Measurements from ENCODE around the gene MYH9.
A peak's percentile ranks its signal among the peaks of the same experiment; 100 is the strongest.

Gene MYH9

GRCh38 chr22:36344106-36344827, 43.5 kb downstream of the MYH9 start:
- DNase-seq, result no peak

GRCh38 chr22:36343720-36344105, 44.1 kb downstream of the MYH9 start:
- DNase-seq, result no peak

- no peak for DNase-seq
These were observed 44.6 kb downstream of the MYH9 start for GRCh38 chr22:36343070-36343719.

- no peak for DNase-seq
These were observed 46.1 kb downstream of the MYH9 start for GRCh38 chr22:36341640-36342041.

GRCh38 chr22:36340621-36341020, 47.1 kb downstream of the MYH9 start:
- no peak for DNase-seq

- DNase-seq, result no peak
These were observed 48.3 kb downstream of the MYH9 start for GRCh38 chr22:36339171-36340065.

GRCh38 chr22:36337365-36338130, 50.2 kb downstream of the MYH9 start:
- no peak for DNase-seq

GRCh38 chr22:36336246-36337182, 51.3 kb downstream of the MYH9 start:
- no peak for DNase-seq

GRCh38 chr22:36335621-36336020, 52.1 kb downstream of the MYH9 start:
- no peak for DNase-seq

- DNase-seq, result no peak
These were observed 52.8 kb downstream of the MYH9 start for GRCh38 chr22:36334821-36335603.

GRCh38 chr22:36334081-36334820, 53.5 kb downstream of the MYH9 start:
- DNase-seq, result no peak

GRCh38 chr22:36333644-36334043, 54.1 kb downstream of the MYH9 start:
- no peak for DNase-seq

- no peak for DNase-seq
These were observed 55.0 kb downstream of the MYH9 start for GRCh38 chr22:36332623-36333332.

- DNase-seq, result peak; percentile 36
These were observed 55.7 kb downstream of the MYH9 start for GRCh38 chr22:36331912-36332622.

- DNase-seq, result peak; percentile 66
These were observed 56.4 kb downstream of the MYH9 start for GRCh38 chr22:36331306-36331911.

GRCh38 chr22:36330655-36331305, 57.0 kb downstream of the MYH9 start:
- no peak for DNase-seq

GRCh38 chr22:36330127-36330526, 57.6 kb downstream of the MYH9 start:
- DNase-seq, result no peak
